ENCODE measurements around the gene CACNA1C.

The CACNA1C gene

GRCh38 chr12:2467447-2468195 is 414.8 kb downstream of the CACNA1C start:
- in situ Hi-C loops (cut with MboI; ENCODE audit: low sequenced_read_pairs, unreplicated experiment) = no loop called here
- DNase-seq (ENCODE audit: low spot score) = no peak
- TF ChIP-seq, protein P1, sequence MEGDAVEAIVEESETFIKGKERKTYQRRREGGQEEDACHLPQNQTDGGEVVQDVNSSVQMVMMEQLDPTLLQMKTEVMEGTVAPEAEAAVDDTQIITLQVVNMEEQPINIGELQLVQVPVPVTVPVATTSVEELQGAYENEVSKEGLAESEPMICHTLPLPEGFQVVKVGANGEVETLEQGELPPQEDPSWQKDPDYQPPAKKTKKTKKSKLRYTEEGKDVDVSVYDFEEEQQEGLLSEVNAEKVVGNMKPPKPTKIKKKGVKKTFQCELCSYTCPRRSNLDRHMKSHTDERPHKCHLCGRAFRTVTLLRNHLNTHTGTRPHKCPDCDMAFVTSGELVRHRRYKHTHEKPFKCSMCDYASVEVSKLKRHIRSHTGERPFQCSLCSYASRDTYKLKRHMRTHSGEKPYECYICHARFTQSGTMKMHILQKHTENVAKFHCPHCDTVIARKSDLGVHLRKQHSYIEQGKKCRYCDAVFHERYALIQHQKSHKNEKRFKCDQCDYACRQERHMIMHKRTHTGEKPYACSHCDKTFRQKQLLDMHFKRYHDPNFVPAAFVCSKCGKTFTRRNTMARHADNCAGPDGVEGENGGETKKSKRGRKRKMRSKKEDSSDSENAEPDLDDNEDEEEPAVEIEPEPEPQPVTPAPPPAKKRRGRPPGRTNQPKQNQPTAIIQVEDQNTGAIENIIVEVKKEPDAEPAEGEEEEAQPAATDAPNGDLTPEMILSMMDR (IDR thresholded peaks at IDR 0.05; ENCODE audit: borderline replicate concordance, control extremely low read depth, extremely low read depth, insufficient read depth, missing control alignments) = no peak

DNA sequence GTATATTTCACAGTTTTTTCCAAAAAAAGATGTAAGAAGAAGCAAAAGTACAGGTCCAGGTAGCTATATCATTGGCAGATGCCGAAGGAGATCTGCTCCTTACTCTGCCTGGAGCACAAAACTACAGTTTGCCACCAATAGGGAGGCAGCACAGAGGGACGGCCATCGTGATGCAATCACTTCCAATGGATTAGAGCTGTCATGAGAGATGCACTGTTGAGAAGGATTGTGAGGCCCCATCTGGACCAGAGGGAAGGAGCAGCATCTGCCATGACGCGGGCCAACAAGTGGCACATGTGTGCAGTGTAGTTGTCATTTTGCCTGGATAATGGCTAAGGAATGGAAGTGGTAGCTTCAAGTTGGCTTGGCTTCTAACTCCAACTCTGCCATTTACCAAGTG is 423.2 kb downstream of the CACNA1C start:
- TF ChIP-seq, protein P1 (IDR thresholded peaks at IDR 0.05; ENCODE audit: borderline replicate concordance, control extremely low read depth, extremely low read depth, insufficient read depth, missing control alignments) = no peak
- in situ Hi-C loops (cut with MboI; ENCODE audit: low sequenced_read_pairs, unreplicated experiment) = no loop called here
- no peak for DNase-seq (ENCODE audit: low spot score)

GRCh38 chr12:2477009-2477766 is 424.4 kb downstream of the CACNA1C start:
- DNase-seq (ENCODE audit: low spot score) = no peak
- TF ChIP-seq, protein P1 (IDR thresholded peaks at IDR 0.05; ENCODE audit: borderline replicate concordance, control extremely low read depth, extremely low read depth, insufficient read depth, missing control alignments) = no peak
- in situ Hi-C loops (cut with MboI; ENCODE audit: low sequenced_read_pairs, unreplicated experiment) = no loop called here

DNA sequence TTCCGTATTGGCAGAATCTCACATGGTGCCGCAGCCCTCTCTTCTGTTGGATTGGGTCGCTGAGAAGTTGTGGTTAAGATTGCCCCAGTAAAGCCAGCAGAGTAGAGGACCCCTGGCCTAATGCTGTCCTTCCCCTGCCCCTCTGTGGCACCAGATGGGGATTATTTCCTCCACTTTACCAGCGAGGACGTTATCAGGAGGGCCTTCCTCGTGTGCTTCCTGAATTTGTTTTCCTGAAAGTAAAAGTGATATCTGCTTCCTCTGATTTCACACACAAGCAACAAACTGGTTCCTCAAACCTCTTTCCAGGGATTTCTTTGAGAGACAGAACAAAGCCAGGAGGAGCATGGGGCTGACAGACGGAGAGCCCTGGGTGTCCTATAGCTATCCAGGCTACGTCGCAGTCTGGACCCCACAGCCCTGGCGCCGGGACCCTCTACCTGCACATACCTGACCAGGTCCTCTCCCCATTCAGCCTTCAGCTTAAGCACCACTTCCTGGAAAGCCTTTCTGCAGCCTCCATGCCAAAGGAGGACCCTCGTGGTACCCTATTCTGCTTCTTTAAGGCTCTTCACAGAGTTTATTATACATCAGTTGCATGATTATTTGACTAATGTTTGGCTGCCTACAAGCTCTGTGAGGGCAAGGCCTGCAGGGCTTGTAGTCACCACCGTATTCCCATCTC is 427.2 kb downstream of the CACNA1C start:
- in situ Hi-C loops (cut with MboI; ENCODE audit: low sequenced_read_pairs, unreplicated experiment) = no loop called here
- TF ChIP-seq, protein P1 (IDR thresholded peaks at IDR 0.05; ENCODE audit: borderline replicate concordance, control extremely low read depth, extremely low read depth, insufficient read depth, missing control alignments) = no peak
- no peak for DNase-seq (ENCODE audit: low spot score)

DNA sequence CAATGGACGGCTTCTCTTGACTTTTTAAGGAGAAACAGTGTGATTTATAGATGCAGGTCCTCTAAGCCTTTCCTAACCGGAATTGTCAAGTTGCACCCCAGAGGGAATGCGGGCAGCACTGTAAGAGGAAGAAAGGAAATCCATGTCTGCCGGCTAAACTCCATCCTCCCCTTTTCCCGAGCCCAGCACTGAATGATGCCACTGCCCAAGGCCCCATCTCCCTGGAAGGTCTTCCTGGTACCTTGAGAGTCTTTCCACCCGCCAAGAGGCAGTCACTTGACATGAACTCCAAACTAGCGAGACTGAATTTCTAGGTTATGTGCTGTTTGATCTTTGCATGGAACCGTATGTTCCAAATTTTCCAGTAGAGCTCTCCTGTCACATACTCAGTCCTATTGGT is 428.6 kb downstream of the CACNA1C start:
- DNase-seq (ENCODE audit: low spot score) = no peak
- TF ChIP-seq, protein P1 (IDR thresholded peaks at IDR 0.05; ENCODE audit: borderline replicate concordance, control extremely low read depth, extremely low read depth, insufficient read depth, missing control alignments) = no peak
- in situ Hi-C loops (cut with MboI; ENCODE audit: low sequenced_read_pairs, unreplicated experiment) = no loop called here

- in situ Hi-C loops (cut with MboI; ENCODE audit: low sequenced_read_pairs, unreplicated experiment) = no loop called here
- DNase-seq (ENCODE audit: low spot score) = no peak
- TF ChIP-seq, protein P1 (IDR thresholded peaks at IDR 0.05; ENCODE audit: borderline replicate concordance, control extremely low read depth, extremely low read depth, insufficient read depth, missing control alignments) = no peak
These were observed 429.2 kb downstream of the CACNA1C start for GRCh38 chr12:2481951-2482350.
